ENCODE results near the gene DDHD1. TPM values are rescaled to one million over a fixed set of nuclear protein-coding genes. Genes with fewer than 3 reads are reported as not detected.
"Not testable (repeated sequence)": the region's sequence is repeated elsewhere in the genome, so short reads cannot be mapped to it uniquely, and the experiment has no call there.

Gene DDHD1
- total RNA-seq, 1 donor: 30.0 TPM

- Histone ChIP-seq H3K4me3 (ENCODE audit: insufficient read depth, low read length) (no peak overlapping the region), H4K20me1 (ENCODE audit: insufficient read depth, low read length) (no peaks in the 10 kb centered on the region), H3K4me1 (ENCODE audit: insufficient read depth, low read length) (no peaks in the 10 kb centered on the region), H3K4me2 (ENCODE audit: insufficient read depth, low read length) (no peak overlapping the region), H3K79me2 (ENCODE audit: insufficient read depth, low read length) (no peaks in the 10 kb centered on the region), H3K27me3 (ENCODE audit: insufficient read depth, low read length) (no peaks in the 10 kb centered on the region), H3K27ac (ENCODE audit: low read depth, low read length) (no peak overlapping the region), H3K36me3 (ENCODE audit: insufficient read depth, low read length) (no peaks in the 10 kb centered on the region), H3K9me3 (ENCODE audit: low read depth, low read length) (no peaks in the 10 kb centered on the region), H2AFZ (ENCODE audit: low read length) (no peak overlapping the region)
- TF ChIP-seq, protein P1, sequence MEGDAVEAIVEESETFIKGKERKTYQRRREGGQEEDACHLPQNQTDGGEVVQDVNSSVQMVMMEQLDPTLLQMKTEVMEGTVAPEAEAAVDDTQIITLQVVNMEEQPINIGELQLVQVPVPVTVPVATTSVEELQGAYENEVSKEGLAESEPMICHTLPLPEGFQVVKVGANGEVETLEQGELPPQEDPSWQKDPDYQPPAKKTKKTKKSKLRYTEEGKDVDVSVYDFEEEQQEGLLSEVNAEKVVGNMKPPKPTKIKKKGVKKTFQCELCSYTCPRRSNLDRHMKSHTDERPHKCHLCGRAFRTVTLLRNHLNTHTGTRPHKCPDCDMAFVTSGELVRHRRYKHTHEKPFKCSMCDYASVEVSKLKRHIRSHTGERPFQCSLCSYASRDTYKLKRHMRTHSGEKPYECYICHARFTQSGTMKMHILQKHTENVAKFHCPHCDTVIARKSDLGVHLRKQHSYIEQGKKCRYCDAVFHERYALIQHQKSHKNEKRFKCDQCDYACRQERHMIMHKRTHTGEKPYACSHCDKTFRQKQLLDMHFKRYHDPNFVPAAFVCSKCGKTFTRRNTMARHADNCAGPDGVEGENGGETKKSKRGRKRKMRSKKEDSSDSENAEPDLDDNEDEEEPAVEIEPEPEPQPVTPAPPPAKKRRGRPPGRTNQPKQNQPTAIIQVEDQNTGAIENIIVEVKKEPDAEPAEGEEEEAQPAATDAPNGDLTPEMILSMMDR (IDR thresholded peaks at IDR 0.05; ENCODE audit: extremely low read depth, low read depth, low read length): no peak
- DNase-seq (ENCODE audit: insufficient read length, low spot score, missing footprints): no peak
Measured at GRCh38 chr14:53093206-53093605, 59.9 kb downstream of the DDHD1 start.

DNA sequence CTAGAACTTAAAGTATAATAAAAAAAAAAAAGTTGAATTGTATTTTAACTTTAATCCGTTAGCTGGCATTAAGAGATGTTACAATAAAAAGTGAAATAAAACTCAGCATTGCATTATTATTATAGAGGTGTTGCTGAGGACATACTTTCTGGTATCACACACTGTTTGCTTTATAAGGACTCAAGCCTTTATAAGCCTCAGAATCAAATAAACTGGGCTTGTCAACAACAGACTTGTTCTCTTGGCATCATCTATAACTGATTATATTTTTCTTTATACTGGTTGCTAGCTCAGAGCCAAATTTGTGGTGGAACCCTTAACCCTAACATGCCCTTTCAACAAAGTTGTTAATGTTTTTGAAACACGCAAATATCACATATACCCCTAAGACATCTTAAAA is 62.3 kb downstream of the DDHD1 start:
- H3K4me2 ChIP-seq (ENCODE audit: insufficient read depth, low read length): no peak overlapping the region
- no peaks in the 10 kb centered on the region for H3K27me3 ChIP-seq (ENCODE audit: insufficient read depth, low read length)
- H3K36me3 ChIP-seq (ENCODE audit: insufficient read depth, low read length): no peaks in the 10 kb centered on the region
- H3K9me3 ChIP-seq (ENCODE audit: low read depth, low read length): no peaks in the 10 kb centered on the region
- no peaks in the 10 kb centered on the region for H3K4me1 ChIP-seq (ENCODE audit: insufficient read depth, low read length)
- no peaks in the 10 kb centered on the region for H4K20me1 ChIP-seq (ENCODE audit: insufficient read depth, low read length)
- no peak overlapping the region for H2AFZ ChIP-seq (ENCODE audit: low read length)
- TF ChIP-seq, protein P1 (IDR thresholded peaks at IDR 0.05; ENCODE audit: extremely low read depth, low read depth, low read length): no peak
- no peak for DNase-seq (ENCODE audit: insufficient read length, low spot score, missing footprints)
- H3K4me3 ChIP-seq (ENCODE audit: insufficient read depth, low read length): no peak overlapping the region
- H3K79me2 ChIP-seq (ENCODE audit: insufficient read depth, low read length): no peaks in the 10 kb centered on the region
- no peak overlapping the region for H3K27ac ChIP-seq (ENCODE audit: low read depth, low read length)

DNA sequence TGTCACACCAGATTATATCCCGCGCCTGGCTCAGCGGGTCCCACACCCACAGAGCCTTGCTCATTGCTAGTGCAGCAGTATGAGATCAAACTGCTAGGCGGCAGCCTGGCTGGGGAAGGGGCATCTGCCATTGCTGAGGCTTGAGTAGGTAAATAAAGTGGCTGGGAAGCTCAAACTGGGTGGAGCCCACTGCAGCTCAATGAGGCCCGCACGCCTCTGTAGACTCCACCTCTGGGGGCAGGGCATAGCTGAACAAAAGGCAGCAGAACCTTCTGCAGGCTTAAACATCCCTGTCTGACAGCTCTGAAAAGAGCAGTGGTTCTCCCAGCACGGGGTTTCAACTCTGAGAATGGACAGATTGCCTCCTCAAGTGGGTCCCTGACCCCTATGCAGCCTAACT is 68.2 kb downstream of the DDHD1 start:
- H3K4me2 ChIP-seq (ENCODE audit: insufficient read depth, low read length); H4K20me1 ChIP-seq (ENCODE audit: insufficient read depth, low read length); H3K9me3 ChIP-seq (ENCODE audit: low read depth, low read length); DNase-seq (ENCODE audit: insufficient read length, low spot score, missing footprints); H3K4me1 ChIP-seq (ENCODE audit: insufficient read depth, low read length); H2AFZ ChIP-seq (ENCODE audit: low read length); H3K36me3 ChIP-seq (ENCODE audit: insufficient read depth, low read length); H3K79me2 ChIP-seq (ENCODE audit: insufficient read depth, low read length); H3K27ac ChIP-seq (ENCODE audit: low read depth, low read length); H3K4me3 ChIP-seq (ENCODE audit: insufficient read depth, low read length); H3K27me3 ChIP-seq (ENCODE audit: insufficient read depth, low read length): not testable (repeated sequence)

- H2AFZ ChIP-seq (ENCODE audit: low read length): no peak overlapping the region
- no peaks in the 10 kb centered on the region for H3K9me3 ChIP-seq (ENCODE audit: low read depth, low read length)
- H3K79me2 ChIP-seq (ENCODE audit: insufficient read depth, low read length): no peaks in the 10 kb centered on the region
- H3K4me3 ChIP-seq (ENCODE audit: insufficient read depth, low read length): no peak overlapping the region
- no peak for DNase-seq (ENCODE audit: insufficient read length, low spot score, missing footprints)
- H3K27ac ChIP-seq (ENCODE audit: low read depth, low read length): no peak overlapping the region
- TF ChIP-seq, protein P1 (IDR thresholded peaks at IDR 0.05; ENCODE audit: extremely low read depth, low read depth, low read length): no peak
- H3K4me2 ChIP-seq (ENCODE audit: insufficient read depth, low read length): no peak overlapping the region
- H3K27me3 ChIP-seq (ENCODE audit: insufficient read depth, low read length): no peaks in the 10 kb centered on the region
- H3K36me3 ChIP-seq (ENCODE audit: insufficient read depth, low read length): no peaks in the 10 kb centered on the region
- H4K20me1 ChIP-seq (ENCODE audit: insufficient read depth, low read length): no peaks in the 10 kb centered on the region
- peaks cover 3% of the 10 kb centered on the region for H3K4me1 ChIP-seq (ENCODE audit: insufficient read depth, low read length)
Measured at GRCh38 chr14:53064475-53064874, 88.6 kb downstream of the DDHD1 start.

Measured in osteoblast (primary cell).